Posterior vena cava (tissue), 2 donors: ENCODE data around the gene CRACDL. TPM values are rescaled to one million over a fixed set of nuclear protein-coding genes. Genes with fewer than 3 reads are reported as not detected.

ENCODE experiments used
- DNase-seq: peaks from one replicate; pipeline ENCODE4 v3.0.0-alpha.2; 2020; ENCODE audit warnings: low spot score
- intact Hi-C, 2 donors: fragments of 100-400 bp; cut with DNase I; formaldehyde crosslinking; loops; one replicate each; pipeline versions ENCODE4 v1.14.1 to v1.14.2; 2022 to 2023
- total RNA-seq, 2 donors: library from RNA; stranded (reverse); fragmentation: NEBNext Ultra II Directional; extraction: Animal tissue kit (Norgen Biotek cat#: 25700); gene quantifications; one replicate each; pipeline ENCODE4 v1.2.1, GENCODE V29; 2021
- donor health status: DM: yes; HTN: yes; CAD: no.
- donor health status: DM: yes; HTN: yes; CAD: no.

CRACDL gene
- total RNA-seq, 2 donors from 2014 or later, result 3.5 to 6.8 TPM

DNA sequence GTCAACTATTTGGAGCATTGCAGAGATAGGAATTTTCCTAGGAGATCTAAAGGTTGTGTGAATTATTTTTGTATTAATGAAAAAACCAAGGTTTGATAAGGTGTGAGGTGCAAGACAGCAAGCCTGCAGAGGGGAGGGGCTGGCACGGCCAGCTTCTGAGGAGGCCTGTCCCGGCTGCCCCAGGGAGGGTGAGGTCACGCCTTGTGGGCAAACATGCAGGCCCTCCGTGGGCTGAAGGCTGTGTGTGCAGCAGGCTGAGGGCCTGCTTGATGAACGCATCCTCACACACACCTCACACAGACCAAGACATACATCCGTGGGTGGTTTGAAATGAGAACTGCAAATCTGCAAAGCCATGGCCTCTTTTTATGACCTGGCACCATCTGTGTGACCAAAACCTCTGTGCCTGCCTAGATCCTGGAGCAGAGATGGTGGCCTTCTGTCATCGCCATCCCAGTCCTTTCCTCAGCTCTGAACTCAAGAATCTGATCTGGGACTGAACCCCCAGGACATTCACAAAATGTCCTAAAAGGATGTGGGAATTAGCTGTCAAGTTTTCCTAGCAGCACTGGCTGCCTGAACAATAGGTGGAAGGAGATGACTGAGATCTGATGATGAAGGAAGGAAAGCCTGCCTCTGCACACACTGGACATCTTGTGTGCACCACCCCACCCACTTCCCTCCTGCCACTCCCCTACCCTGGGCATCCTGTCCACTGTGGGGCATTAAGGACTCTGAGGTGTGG lies 102.7 kb downstream of the CRACDL start:
- intact Hi-C loops, result loop anchor here in 1 of 2 donors (5.0 kb wide), 1 partner anchor 186 kb away; no protein-coding TSS in a partner anchor
- DNase-seq, result no peak

DNA sequence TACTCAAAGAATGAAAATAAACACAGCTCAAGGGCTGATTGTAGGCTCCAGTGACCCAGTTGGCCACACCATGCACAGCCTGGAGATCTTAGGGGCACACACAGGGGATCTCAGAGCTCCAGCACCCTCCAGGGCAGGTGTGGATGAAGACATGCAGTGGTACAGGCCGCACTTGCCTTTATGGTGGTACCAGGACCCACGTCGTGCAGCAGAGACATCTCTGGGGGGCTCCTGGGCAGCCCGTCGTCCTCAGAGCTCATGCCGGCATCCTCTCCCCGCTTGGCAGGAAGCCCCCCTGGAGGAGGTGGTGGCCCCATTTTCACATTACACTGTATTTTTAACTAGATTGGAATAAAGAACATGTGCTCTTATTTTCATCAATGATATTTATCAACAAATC lies 103.9 kb downstream of the CRACDL start:
- intact Hi-C loops, result loop anchor here in 1 of 2 donors (5.0 kb wide), 1 partner anchor 185 kb away; no protein-coding TSS in a partner anchor
- no peak for DNase-seq

DNA sequence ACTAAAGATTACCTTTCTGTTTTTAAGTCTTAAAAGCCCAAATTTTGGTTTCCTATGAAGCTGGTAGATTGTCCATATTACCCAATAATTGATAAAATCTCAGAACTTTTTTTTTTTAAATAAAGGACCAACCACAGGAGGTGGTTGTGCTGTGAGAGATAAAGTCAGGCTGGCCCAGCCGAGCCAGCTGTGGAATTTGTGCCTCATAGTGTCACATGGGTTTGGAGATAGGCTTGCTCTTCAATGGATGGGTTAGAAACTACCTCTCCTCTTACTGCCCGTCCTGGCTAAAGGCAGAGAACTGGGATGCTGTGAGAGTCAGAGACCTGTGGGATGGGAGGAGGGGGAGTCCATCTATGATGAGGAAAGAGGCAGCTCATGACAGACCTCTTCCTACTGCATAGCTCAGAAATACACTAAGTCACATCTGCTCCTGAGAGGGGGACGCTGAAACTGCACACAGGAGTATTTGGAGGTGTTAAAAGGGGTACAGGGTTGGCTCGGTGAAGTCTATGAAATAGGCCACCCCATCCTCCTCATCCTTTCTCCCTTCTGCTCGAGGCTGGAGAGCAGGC lies 105.4 kb downstream of the CRACDL start:
- no peak for DNase-seq
- intact Hi-C loops, result loop anchor here in 1 of 2 donors (5.0 kb wide), 1 partner anchor 183 kb away; no protein-coding TSS in a partner anchor

DNA sequence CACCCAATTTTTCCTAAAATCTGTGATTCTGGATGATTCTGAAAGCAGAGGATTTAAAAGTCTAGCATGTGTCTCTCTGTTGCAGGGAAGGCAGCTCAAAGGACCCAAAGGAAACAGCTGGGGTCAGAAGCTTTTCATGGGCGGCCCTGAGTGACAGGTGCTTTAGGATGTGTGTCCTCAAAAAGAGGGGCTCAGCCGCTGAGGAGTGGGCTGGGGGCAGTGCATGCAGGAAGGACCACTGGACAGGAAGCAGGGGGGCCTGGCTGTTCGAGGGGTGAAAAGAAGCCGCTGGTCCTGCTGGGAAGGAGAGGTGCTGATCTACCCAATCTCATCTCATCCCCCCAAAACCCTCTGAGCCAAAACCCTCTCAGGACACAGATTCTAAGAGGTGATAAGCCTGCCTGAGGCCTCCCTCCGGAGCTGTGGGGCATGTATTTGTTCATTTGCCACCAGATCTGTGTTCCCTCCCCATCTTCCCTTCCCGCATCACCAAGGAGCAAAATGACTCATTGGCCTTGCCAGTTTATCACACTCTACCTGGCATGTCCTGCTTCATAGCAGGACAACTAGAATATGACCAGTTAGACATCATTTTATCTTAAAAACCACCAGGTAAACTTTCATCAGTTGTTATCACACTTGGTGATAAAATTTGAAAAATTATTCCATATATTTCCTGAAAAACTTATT lies 106.3 kb downstream of the CRACDL start:
- DNase-seq, result no peak

DNA sequence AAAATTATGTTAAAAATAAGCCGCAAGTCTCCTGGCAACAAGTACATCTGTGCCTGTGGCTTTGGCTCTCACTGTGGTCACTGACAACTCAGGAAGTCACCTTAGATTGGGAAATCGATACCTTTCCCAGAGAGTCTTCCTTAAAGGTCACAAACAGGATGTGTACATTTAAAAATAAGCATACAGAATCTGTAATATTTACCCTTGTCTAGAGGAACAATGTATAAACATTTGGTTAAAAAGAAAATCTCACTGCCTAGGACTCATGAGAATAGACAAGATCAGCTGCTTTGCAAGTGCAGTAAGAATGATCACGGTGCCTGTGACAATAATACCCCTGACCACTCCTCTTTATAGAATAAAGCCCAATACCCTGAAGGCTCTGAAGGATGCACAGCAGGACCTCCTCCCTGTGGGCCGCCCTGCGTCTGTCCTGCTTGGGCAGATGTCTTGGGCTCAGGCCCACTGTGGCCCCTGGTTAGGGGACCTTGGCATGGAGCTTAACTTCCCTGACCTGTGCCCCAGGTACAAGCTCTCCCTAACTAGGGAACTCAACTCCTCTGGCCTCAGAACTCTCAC lies 107.1 kb downstream of the CRACDL start:
- DNase-seq, result no peak
- intact Hi-C loops, result loop anchor here (5.0 to 10.0 kb wide), 2 partner anchors 94 to 167 kb away; partner anchors contain the start of gene MGAT4A (in 1 of the 2)

More for the DNA sequence above, 106.3 kb downstream of the CRACDL start:
- intact Hi-C loops, result loop anchor here (5.0 to 10.0 kb wide), 3 partner anchors 95 to 182 kb away; partner anchors contain the start of gene MGAT4A (in 1 of the 2)

DNA sequence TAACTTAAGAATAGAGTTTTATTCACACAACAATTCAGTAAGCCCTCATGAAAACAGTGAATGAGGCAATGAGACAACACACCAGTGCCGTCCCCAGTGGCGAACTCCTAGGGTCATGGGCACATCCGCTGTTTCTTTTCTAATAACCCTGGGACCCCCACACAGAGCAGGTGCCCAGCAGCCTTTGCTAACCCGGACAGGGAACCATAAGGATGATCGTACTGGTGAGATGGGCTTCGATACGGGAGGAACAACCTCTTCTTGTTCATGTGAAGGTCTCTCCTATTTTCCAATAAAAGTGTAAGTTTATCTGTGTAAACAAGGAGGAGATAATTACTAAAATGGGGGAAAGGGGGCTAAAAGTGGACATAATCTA lies 107.7 kb downstream of the CRACDL start:
- intact Hi-C loops, result loop anchor here (5.0 to 10.0 kb wide), 2 partner anchors 94 to 166 kb away; partner anchors contain the start of gene MGAT4A (in 1 of the 2)
- no peak for DNase-seq

DNA sequence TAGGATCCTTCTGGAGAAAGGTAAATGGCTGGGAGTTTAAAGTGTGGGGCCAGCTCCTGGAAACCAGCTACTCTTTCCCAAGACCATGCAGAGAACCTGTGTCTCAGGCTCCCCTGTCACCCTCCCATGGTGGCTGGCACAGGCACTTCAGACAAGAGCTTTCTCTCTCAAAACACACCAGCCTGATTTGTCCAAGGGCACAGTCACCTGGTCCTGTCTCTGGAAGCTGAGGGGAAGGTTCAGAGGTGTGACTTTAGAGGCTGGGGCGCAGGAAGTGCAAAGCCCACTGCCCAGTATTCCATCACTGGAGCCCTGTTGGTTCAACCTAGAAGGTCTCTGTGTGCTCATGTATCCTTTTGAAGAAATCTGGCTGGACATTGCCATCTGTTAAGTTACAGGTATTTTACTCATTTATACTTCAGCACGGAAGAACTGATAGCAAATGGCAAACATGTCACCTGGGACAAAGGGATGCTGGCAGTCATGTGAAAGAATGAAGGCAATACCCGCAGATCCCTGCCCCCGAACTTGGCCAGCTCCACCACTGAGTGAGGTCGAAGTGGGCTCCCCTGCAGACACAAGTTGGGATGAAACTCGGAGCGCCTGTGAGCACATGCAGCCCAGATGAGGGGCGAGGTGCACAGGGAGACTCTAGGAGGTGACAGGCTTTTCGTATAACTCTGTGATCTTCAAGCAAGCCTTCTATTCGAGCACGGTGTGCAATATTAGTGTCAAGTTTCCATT lies 108.2 kb downstream of the CRACDL start:
- intact Hi-C loops, result loop anchor here (5.0 to 10.0 kb wide), 2 partner anchors 93 to 165 kb away; partner anchors contain the start of gene MGAT4A (in 1 of the 2)
- no peak for DNase-seq

DNA sequence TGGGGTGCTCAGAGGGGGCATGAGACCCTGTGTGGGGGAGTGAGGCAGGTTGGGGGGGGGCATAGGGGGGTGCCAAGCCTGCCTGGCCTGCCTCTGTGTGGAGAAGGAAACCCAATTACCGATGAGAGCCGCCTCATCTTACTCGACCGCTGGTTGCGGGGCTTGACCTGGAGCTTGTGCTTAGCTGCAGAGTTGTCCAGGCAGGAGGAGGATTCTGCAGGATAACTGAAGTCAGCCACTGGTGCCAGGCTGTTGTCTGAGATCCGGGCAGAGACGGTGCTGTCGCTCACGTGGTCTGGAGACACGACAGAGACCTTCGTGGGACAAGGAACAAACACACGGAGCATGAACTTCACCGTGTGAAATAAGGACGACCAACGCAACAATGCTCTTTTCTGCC lies 109.2 kb downstream of the CRACDL start:
- intact Hi-C loops, result loop anchor here (5.0 to 10.0 kb wide), 2 partner anchors 92 to 165 kb away; partner anchors contain the start of gene MGAT4A (in 1 of the 2)
- DNase-seq, result no peak

DNA sequence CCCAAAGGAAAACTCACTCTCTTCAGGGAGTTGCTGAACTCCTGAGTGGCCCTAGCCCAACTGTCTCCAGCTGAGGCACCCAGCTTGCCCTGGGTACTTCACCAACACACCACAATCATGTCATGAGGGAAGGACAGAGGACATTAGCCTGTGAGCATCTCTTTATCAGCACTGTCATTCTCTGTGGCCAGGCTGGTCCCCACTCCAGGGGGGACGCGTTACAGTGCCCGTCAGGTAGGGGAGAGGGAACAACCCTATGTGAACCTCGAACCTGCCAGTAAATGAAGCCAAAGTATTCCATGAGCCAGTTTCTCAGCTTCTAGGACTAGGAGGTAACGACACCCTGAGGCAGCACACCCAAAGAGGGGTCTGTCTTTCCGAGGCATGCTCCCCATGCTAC lies 110.2 kb downstream of the CRACDL start:
- intact Hi-C loops, result loop anchor here (5.0 to 10.0 kb wide), 2 partner anchors 91 to 164 kb away; partner anchors contain the start of gene MGAT4A (in 1 of the 2)
- DNase-seq, result no peak

DNA sequence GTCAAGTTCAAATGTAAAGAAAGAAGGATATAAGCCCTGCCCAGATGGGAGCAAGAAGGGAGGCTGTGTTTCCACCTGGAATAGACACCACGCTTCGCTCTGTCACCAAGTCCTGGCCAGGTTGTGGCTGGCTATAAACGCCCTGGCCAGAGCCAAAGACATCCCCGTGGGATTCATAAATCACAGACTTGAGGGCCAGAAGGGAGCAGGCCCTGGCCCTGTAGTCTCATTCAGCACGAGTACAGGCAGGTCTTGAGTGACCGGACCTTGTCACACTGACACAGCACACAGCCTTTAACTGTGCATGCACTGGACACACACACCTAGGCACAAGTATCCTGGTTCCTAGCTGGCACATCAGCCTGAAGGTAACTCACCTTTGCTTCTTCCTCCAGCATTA lies 110.6 kb downstream of the CRACDL start:
- DNase-seq, result no peak
- intact Hi-C loops, result loop anchor here (5.0 to 10.0 kb wide), 2 partner anchors 91 to 163 kb away; partner anchors contain the start of gene MGAT4A (in 1 of the 2)

DNA sequence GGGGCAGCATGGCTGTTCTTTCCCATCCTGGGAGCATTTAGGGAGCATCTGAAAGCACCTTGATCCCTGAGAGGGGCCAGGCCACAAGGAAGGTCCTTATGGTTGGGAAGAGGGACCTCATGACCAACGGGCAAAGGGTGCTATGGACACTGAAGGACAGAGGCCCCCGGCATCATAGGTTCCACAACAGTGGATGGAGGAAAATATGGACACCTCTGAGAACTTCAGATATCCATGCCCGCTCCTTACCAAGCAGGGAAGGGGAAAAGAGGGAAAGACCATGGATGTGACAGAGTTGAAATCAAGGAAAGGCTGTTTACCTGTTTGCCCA lies 111.0 kb downstream of the CRACDL start:
- intact Hi-C loops, result loop anchor here (5.0 to 10.0 kb wide), 2 partner anchors 90 to 163 kb away; partner anchors contain the start of gene MGAT4A (in 1 of the 2)
- no peak for DNase-seq

DNA sequence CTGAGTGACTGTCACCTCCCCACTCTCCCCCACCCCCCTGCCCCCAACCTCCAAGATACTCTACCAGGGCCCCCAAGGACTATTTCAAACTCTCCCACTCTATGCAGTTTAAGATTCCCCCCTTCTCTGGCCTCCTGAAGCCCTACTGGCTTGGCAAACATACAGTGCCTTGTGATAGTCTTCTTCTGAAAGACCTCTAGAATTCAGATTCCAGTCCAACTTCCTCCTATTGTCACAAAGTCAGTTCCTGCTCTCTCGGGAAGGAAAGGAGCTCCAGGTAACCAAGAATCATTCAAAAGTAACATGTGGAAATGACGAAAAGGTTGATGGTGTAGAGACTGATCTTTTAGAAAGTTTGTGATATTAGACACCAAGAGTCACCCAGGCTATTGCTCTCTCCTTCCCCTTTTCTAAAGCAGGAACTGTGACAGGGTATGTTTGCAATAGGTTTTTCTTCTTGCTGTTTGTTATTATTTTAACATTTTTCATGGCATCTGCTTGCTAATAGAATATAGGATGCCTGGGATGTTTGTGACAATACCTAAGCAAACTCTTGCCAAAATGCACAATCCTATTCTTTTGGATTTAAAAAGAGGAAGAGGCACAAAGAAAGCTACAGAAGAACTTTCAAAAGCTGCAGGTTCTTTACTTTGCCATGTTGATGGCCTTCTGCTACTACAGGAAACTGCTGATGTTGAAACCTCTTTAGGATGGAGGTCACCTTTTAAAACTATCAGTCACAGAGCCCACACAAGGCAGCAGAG lies 111.6 kb downstream of the CRACDL start:
- intact Hi-C loops, result loop anchor here (5.0 to 10.0 kb wide), 2 partner anchors 90 to 162 kb away; partner anchors contain the start of gene MGAT4A (in 1 of the 2)
- no peak for DNase-seq

DNA sequence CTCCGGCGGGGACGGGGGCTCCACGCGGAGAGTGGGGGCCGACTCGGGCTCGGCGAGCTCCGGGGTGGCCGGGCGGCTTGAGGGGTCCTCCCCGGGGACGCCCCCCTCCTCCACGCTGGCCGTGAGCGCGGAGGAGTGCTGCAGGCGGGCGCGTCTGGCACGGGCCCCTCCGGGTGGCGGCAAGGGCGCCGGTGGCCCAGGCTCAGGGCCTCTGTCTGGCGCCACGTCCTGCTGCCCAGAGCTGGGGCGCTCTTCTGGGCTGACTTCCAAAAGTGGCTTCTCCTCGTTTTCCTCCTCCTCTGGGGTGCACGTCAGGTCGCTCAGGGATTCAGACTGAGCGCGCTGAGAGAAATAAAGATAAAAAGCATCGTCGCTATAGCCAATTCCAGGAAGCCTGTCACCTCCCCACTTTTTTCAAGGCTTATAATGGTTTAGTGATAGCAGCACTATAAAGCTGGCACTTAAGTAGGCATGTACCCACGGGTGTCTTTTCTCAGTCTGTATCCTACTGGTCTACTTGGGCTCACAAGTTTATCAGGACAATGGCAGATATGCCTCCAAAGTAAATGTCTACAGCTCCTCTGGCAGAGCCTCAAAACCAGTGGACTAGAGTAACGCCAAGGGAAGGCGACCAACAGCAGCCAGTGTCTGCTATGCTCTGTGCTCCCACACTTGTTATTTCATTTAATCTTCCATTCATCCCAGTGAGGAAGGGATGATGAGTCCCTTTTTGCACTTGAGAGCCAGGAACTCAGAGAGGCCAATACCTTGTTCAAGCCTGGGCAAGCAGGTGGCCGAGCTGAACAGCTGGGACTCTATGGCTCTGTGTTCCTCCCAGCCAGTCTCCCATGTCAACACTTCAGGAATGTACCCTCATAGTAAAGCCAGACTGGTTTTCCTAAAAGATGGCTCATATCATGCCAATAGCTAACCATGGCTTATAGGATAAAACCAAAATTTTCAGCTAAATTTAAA lies 112.5 kb downstream of the CRACDL start:
- intact Hi-C loops, result loop anchor here in 1 of 2 donors (10.0 kb wide), 1 partner anchor 89 kb away; the partner anchor contains the start of gene MGAT4A
- DNase-seq, result no peak

DNA sequence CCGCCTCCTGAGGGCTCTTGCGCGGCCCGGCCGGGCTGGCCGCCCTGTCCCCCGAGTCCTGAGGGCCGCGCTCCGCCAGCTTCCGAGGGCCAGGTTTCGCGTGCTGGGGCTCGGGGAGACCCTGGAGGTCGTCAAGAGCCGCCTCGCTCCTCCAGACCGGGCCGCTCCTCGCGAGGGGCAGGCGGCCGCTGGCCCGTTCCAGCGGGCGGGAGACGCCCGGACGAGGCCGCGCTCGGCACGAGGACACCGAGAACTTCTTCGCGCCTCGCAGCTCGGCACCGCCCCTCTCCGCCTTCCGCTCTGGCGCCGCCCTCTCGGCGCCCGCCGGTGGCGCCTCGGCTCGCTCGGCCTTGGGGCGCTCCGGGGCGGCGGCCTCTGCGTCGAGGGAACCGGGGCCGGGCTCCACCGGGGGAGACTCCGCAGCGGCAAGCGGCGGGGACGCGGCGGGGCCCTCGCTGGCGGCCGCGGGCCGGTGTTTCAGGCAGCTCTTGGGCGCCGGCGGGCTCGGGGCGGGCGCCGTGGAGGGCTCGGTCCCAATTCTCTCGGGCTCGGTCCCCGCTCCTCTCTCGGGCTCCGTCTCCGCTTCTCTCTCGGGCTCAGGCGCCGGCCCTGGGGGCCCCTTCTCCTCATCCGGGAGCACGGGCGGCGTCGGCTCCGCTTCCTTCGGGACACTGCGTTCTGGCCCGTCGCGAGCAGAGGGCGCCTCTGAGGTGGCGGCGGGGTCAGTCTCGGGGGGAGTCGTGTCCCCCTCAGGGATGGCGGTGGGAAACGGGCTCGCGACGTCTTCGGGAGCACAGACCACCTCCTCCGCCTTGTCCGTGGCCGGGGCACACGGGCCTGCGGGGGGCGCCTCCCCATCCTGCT lies 113.5 kb downstream of the CRACDL start:
- DNase-seq, result peak; percentile 87
- intact Hi-C loops, result loop anchor here in 1 of 2 donors (10.0 kb wide), 1 partner anchor 88 kb away; the partner anchor contains the start of gene MGAT4A

DNA sequence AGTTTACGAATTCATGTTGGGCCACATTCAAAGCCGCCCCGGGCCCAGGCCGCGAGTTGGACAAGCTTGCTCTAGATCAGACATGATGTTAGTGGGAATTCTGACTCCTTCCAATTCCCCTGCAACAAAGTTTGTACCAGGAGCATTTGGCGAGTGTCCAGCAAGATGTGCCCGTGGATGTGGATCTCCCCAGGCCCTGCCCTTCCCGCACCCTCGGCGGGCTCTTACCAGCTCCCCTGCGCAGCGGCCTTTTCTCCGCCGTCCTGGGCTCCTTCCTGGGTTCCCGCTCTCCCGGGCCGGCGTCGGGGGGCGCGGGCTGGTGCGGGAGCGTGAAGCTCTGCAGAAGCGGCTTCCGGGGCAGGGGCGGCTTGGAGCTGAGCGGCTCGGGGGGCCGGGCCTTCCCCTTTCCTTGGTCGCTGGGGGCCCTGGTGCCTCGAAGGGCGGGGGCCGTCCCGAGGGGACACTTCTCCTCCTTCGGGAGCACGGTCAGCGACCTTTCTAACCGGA lies 114.3 kb downstream of the CRACDL start:
- no peak for DNase-seq
- intact Hi-C loops, result loop anchor here in 1 of 2 donors (10.0 kb wide), 1 partner anchor 87 kb away; the partner anchor contains the start of gene MGAT4A
